RWPE2 (cell line): ENCODE measurements around the gene SLC47A2.
"Not testable (repeated sequence)": the region's sequence is repeated elsewhere in the genome, so short reads cannot be mapped to it uniquely, and the experiment has no call there.

Experiments
- ATAC-seq: fragments of 200-7000 bp; cut with Tn5 transposase; 3 replicates; pipeline ENCODE4 v1.9.1; 2021; ENCODE audit warnings: low read depth
- DNase-seq: peaks from one replicate; pipeline ENCODE4 v3.0.0-alpha.2; 2020; ENCODE audit warnings: low spot score
- H3K27ac ChIP-seq: fragments of 450-650 bp; 2 replicates; pipeline ENCODE4 v1.5.1; 2017; ENCODE audit warnings: mild to moderate bottlenecking; ENCODE audit not compliant: poor library complexity, severe bottlenecking
- H3K27me3 ChIP-seq: fragments of 250-450 bp; sonication (Bioruptor Pico); 2 replicates; pipeline ENCODE4 v1.5.1; 2021; ENCODE audit warnings: mild to moderate bottlenecking, moderate library complexity; ENCODE audit not compliant: insufficient read depth, poor library complexity, severe bottlenecking
- H3K36me3 ChIP-seq: fragments of 250-450 bp; sonication (Bioruptor Pico); 2 replicates; pipeline ENCODE4 v1.5.1; 2020; ENCODE audit warnings: low read depth, mild to moderate bottlenecking, moderate library complexity
- H3K4me1 ChIP-seq: fragments of 250-450 bp; sonication (Bioruptor Pico); 2 replicates; pipeline ENCODE4 v1.5.1; 2021; ENCODE audit warnings: mild to moderate bottlenecking, moderate library complexity; ENCODE audit not compliant: insufficient read depth, poor library complexity, severe bottlenecking
- H3K4me3 ChIP-seq: fragments of 250-450 bp; sonication (Bioruptor Pico); 2 replicates; pipeline ENCODE4 v1.5.1; 2021; ENCODE audit warnings: mild to moderate bottlenecking, moderate library complexity; ENCODE audit not compliant: severe bottlenecking
- H3K9me3 ChIP-seq: fragments of 250-450 bp; sonication (Bioruptor Pico); 2 replicates; pipeline ENCODE4 v1.5.1; 2021; ENCODE audit warnings: mild to moderate bottlenecking, moderate library complexity; ENCODE audit not compliant: severe bottlenecking
- CTCF ChIP-seq: fragments of 450-650 bp; IDR thresholded peaks from one replicate; pipeline ENCODE4 v1.5.1; 2017; ENCODE audit warnings: mild to moderate bottlenecking, moderate library complexity; ENCODE audit not compliant: poor library complexity, severe bottlenecking

Gene SLC47A2

GRCh38 chr17:19716108-19717030 lies at the start of gene SLC47A2:
SLC47A2 (minus strand) TSS chr17:19716584; CDS start chr17:19716555, 29 bp downstream.
- DNase-seq: no peak
- Histone ChIP-seq H3K4me3 (no peak within 1 kb of the TSS), H3K27ac (no peak within 1 kb of the TSS), H3K36me3 (no peaks in the 10 kb centered on the region), H3K27me3 (no peaks in the 10 kb centered on the region), H3K4me1 (peaks cover 24% of the 10 kb centered on the region), H3K9me3 (no peaks in the 10 kb centered on the region)
- no peak for TF ChIP-seq CTCF
- ATAC-seq: no peak

DNA sequence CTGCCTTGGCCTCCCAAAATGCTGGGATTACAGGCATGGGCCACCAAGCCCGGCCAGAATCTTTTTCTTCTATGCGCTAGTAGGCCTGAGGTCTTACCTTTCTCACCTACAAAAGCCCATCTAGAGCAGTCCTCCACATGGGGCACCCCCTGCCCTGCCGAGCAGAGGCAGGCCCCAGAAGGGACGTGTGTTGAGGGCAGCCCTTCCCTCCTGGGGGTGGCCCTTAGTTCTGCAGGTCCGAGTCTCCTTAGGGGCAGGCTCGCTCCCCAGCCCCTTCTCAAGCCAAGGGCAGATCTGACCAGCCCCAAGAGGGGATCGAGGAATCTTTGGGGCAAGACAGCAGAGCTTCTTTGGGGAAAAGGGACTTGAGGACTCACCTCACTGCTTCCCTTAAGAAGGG lies 49.6 kb upstream of the SLC47A2 start:
- Histone ChIP-seq H3K27ac (no peak overlapping the region), H3K4me1 (no peaks in the 10 kb centered on the region), H3K4me3 (no peak overlapping the region), H3K9me3 (no peaks in the 10 kb centered on the region), H3K36me3 (no peaks in the 10 kb centered on the region), H3K27me3 (no peaks in the 10 kb centered on the region)
- TF ChIP-seq CTCF: no peak
- DNase-seq (no peak), ATAC-seq (no peak)

- DNase-seq, H3K36me3 ChIP-seq, H3K4me1 ChIP-seq, H3K27ac ChIP-seq, ATAC-seq, H3K27me3 ChIP-seq, H3K9me3 ChIP-seq, H3K4me3 ChIP-seq: not testable (repeated sequence)
Observed at GRCh38 chr17:19763991-19764390, 47.6 kb upstream of the SLC47A2 start.

GRCh38 chr17:19763416-19763815 lies 47.0 kb upstream of the SLC47A2 start:
- no peak for ATAC-seq
- Histone ChIP-seq H3K27me3 (no peaks in the 10 kb centered on the region), H3K9me3 (no peaks in the 10 kb centered on the region), H3K4me3 (no peak overlapping the region), H3K27ac (no peak overlapping the region), H3K4me1 (no peaks in the 10 kb centered on the region), H3K36me3 (no peaks in the 10 kb centered on the region)
- TF ChIP-seq CTCF: no peak
- DNase-seq: no peak

GRCh38 chr17:19762515-19762961 lies 46.2 kb upstream of the SLC47A2 start:
- no peak for DNase-seq
- Histone ChIP-seq H3K27me3 (no peaks in the 10 kb centered on the region), H3K27ac (no peak overlapping the region), H3K4me3 (no peak overlapping the region), H3K36me3 (no peaks in the 10 kb centered on the region), H3K9me3 (no peaks in the 10 kb centered on the region), H3K4me1 (no peaks in the 10 kb centered on the region)
- TF ChIP-seq CTCF: peak; percentile 76
- peak; percentile 69 for ATAC-seq
